NT2/D1 (cell line): ENCODE results near the gene PSMC4.

Experiments used
- SUZ12 ChIP-seq: IDR thresholded peaks from 2 replicates; pipeline ENCODE4 v1.6.1; 2011; ENCODE audit not compliant: insufficient read length, insufficient read depth; ENCODE audit errors: extremely low read depth
- YY1 ChIP-seq: IDR thresholded peaks from 2 replicates; pipeline ENCODE4 v1.6.1; 2011; ENCODE audit not compliant: insufficient read length, insufficient read depth

GRCh38 chr19:39970675-39971379 lies at the start of gene PSMC4:
- no peak for TF ChIP-seq SUZ12
- no peak for TF ChIP-seq YY1
